Activated CD8-positive, alpha-beta memory T cell treated with anti-CD3 and anti-CD28 coated beads for 36 hours (primary cell): ENCODE measurements around the gene LOX. TPM values are rescaled to one million over a fixed set of nuclear protein-coding genes. Genes with fewer than 3 reads are reported as not detected.
"Not testable (repeated sequence)": the region's sequence is repeated elsewhere in the genome, so short reads cannot be mapped to it uniquely, and the experiment has no call there.

Source experiments
- CTCF ChIA-PET: fragments of 350-600 bp; sonication (Branson Sonifier 250); formaldehyde crosslinking; loops from one replicate; lab custom pipeline; 2021; ENCODE audit warnings: antibody characterized with exemption; lab: Charles Lee
- POLR2A ChIA-PET: fragments of 350-600 bp; sonication (Branson Sonifier 250); formaldehyde crosslinking; loops from one replicate; lab custom pipeline; 2021; ENCODE audit warnings: antibody characterized with exemption; lab: Charles Lee
- total RNA-seq, 2 experiments: library from RNA; stranded (reverse); gene quantifications; one replicate each; pipeline ENCODE4 v1.2.3, GENCODE V29; 2021

LOX gene
- total RNA-seq, 2 experiments from 2014 or later: not detected

GRCh38 chr5:122099060-122099790 is 21.2 kb upstream of the LOX start:
- POLR2A ChIA-PET: no interaction called here
- CTCF ChIA-PET: no interaction called here

DNA sequence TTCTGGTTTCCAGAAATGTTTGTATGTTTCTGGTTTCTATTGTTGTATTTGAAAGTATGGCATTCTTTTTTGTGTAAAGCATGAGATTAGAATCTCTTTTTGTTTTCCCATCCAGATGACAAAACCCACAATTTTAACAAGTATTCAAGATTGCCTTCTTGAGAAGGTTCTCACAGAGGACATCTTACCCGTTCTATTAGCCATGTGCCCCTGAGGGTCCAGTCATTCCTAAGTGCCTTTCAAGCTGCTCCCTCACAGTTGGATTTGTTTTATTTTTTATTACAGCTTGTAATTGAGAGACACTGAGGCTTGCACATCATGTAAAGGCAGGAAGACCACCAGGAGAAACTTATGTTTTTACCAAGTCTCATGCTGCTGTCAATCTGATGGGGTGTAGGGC is 19.3 kb upstream of the LOX start:
- POLR2A ChIA-PET: no interaction called here
- CTCF ChIA-PET: no interaction called here

DNA sequence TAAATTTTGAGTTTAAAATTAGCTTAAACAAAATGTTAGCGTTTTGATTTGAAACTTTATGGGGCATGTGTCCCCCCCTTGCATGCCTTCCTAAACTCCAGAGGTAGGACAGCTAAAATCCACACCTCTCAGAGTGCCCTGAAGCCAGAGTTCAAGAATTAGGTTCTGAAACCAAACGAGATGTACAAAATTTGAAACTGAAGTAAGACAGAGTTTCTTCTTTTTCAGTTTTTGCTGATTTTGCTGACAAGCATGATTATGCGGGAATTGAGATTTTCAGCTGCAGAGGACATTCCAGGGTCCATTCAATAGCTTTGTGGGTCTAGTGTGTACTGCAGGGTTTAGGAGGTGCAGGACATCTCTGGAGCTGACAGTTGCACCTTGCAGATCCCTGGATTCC is 17.1 kb upstream of the LOX start:
- POLR2A ChIA-PET: no interaction called here
- CTCF ChIA-PET: no interaction called here

DNA sequence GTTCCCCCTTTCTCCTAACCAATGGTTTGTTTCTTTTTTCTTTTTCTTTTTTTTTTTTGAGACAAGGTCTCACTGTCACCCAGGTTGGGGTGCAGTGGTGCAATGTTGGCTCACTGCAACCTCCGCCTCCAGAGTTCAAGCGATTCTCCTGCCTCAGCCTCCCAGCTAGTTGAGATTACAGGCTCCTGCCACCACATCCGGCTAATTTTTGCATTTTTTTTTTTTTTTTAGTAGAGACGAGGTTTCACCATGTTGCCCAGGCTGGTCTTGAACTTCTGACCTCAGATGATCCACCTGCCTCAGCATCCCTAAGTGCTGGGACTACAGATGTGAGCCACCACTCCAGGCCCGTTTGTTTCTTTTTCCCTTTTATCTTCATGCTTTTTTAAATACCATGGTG is 16.2 kb upstream of the LOX start:
- POLR2A ChIA-PET, CTCF ChIA-PET: not testable (repeated sequence)

- POLR2A ChIA-PET: no interaction called here
- CTCF ChIA-PET: no interaction called here
These were observed 15.5 kb upstream of the LOX start for GRCh38 chr5:122093415-122094180.

DNA sequence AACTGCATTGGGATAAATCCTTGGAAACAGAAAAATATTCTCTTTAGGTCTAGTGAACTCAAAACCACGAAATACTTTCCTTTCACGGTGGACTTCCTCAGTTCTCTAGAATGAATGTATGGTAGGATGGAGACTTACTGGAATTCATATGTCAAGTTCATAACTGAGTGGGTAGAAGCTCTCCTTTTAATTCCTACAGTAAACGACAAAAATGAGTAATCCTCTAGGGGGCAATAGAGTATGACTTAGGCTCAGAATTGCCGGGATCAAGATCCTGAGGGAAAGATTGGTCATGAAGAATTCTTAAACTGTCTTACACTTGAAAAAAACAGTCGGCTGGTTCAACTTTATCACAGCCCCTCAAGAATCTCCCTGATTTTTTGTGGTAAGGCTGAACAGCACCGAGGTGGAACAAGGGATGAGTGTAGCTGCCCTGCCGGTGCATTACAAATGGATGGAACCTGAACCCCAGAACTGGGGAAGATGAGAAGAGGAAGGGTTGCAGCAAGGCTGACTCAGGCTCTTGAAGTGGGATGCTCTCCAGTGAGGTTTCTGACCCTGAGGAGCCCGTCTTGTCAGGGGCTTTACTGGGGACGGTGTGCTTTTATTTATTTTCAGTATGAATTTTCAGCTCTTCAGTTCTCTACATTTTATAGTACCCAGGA is 14.0 kb upstream of the LOX start:
- POLR2A ChIA-PET: no interaction called here
- CTCF ChIA-PET: no interaction called here

DNA sequence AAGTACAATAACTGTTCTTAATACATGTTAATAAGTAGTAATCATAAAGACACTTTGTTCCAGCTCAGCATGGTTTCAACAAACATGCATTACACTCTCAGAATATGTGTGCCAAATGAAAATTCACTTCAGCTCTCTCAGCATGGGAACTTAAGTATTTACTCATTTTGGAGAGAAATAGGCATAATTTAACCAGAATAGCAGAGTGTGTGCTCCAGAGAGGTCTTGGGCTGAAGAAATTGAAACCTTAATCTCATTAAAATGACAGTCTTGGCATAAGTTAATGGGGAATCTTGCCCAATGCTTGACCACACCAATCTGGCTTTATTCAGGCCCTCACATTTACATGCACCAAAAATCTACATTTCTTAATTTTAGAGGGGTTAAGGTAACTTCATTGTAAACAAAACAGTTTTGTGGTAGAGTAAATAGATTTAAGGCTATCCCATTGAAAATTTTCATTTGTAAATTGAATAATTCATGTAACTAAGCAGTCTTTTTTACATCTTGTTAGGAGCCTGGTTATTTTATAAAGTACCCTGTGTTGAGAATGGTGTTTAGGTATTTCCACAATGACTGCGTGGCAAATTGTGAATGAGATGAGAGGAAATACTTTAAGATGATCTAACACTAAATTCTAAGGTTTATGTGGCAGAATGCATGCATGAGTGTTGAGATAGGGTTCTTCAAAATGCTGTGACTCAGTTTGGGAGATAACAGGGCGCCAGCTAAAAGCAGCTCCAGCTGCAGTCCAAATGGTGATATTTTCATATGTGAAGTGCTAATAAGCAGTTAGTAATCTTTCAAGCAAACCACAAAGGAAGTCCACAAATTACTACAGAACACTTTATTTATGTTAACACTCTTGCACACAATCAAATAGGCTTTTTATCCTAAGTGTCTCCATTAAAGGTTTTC is 11.3 kb upstream of the LOX start:
- ChIA-PET CTCF (no interaction called here), POLR2A (no interaction called here)

- POLR2A ChIA-PET: no interaction called here
- CTCF ChIA-PET: no interaction called here
These were observed 7.0 kb upstream of the LOX start for GRCh38 chr5:122085041-122085440.

GRCh38 chr5:122083535-122083934 is 5.5 kb upstream of the LOX start:
- CTCF ChIA-PET: no interaction called here
- POLR2A ChIA-PET: no interaction called here

DNA sequence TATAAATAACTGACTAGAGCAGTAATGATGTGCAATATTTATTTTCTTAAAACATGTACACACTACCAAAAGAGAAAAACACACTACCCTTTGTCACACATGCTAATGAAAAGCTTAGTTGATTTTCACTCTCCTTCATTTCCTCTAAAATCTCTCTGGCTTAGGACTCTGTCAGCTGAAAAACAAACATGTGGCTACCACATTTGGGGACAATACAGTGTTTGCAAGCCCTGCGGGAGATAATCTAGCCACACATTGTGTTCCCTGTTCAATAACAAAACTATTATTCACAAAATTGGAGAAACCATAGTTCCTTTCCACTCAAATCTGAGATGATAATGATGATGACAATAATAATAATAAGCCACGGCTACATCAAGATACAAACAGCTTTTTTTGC is 3.5 kb upstream of the LOX start:
- CTCF ChIA-PET: no interaction called here
- POLR2A ChIA-PET: no interaction called here

GRCh38 chr5:122077366-122078115 is 518 bp downstream of the LOX start:
- ChIA-PET POLR2A (no interaction called here), CTCF (no interaction called here)

DNA sequence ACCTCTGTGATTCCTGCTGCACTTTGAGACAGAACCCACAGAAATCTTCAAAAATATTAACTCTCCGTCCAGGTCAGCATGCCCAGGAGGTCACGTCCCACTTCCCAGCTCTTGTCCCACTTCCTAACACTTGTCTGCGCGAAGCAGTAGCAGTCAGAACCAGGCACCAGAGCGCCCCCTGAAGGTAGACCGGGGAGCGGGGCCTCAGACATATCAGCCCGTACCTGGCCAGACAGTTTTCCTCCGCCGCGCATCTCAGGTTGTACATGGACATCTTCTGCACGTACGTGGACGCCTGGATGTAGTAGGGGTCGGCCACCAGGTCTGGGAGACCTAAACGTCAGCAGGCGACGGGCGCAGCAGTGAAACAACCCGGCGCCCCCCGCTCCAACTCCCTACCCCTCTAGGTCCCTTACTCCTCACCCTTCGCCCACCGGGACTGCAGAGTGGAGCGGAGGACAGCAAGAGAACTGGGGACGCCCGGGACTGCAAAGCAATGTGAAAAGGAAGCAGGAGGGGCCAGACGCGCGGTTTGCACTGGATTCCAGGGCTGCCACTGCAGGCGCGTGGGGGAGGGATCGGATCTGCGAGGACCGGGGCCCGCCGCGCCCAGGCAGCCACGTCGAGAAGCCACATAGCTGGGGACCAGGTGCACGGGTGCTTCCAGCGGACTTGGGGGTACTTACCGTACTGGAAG is 1.2 kb downstream of the LOX start:
- POLR2A ChIA-PET: no interaction called here
- CTCF ChIA-PET: no interaction called here

- ChIA-PET CTCF (no interaction called here), POLR2A (no interaction called here)
These were observed 2.0 kb downstream of the LOX start for GRCh38 chr5:122076050-122076461.

DNA sequence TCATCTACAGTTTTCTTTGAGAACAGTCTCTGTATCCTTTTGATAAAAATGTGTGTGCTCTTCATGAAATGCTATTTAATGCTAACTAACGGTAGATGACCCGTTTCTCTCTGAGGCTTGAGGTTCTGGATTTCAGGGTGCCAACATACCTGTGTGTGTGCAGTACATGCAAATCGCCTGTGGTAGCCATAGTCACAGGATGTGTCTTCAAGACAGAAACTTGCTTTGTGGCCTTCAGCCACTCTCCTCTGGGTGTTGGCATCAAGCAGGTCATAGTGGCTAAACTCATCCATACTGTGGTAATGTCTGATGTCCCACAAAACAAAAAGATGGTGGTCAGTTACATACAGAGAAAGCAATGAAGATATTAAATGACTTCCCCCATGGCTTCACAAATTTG is 4.2 kb downstream of the LOX start:
- CTCF ChIA-PET: no interaction called here

DNA sequence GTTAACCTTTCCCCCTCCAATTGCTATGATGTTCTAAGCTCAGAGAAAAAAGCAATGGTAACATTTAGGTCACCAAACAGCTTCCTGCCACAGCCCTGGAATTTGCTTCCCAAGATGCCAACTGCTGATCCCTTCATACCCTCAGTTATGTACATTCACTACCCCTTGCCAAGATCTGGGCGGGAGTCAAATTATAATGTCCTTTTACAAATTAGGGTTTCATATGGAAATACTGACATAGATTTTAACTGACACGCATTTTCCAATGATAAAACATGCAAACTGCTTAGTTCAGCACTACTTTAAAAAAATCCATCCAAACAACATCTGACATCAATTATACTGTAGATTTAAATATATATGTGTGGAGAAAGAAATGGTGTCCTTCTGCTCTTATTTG is 5.0 kb downstream of the LOX start:
- CTCF ChIA-PET: no interaction called here
- POLR2A ChIA-PET: no interaction called here

More for the DNA sequence above, 4.2 kb downstream of the LOX start:
- POLR2A ChIA-PET: no interaction called here

GRCh38 chr5:122067390-122067789 is 10.7 kb downstream of the LOX start:
- ChIA-PET CTCF (no interaction called here), POLR2A (no interaction called here)

DNA sequence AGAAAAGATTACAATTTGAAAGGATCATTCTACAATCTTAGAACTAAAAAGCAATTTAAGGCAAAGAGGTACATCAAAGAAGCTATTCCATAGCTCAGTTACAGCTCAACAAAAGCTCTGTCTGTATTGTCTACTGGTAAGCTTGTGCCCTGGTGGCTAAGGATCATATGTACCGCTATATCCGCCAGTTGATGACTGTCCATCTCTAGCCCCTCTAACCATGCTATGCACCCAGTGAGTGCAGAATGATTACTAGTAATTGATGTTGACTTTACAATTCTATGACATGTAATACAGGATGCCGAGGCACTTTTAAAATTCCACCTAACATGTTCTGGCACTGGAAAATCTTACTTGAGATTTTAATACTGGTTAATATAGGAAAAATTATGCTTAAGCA is 13.1 kb downstream of the LOX start:
- ChIA-PET CTCF (no interaction called here), POLR2A (no interaction called here)

DNA sequence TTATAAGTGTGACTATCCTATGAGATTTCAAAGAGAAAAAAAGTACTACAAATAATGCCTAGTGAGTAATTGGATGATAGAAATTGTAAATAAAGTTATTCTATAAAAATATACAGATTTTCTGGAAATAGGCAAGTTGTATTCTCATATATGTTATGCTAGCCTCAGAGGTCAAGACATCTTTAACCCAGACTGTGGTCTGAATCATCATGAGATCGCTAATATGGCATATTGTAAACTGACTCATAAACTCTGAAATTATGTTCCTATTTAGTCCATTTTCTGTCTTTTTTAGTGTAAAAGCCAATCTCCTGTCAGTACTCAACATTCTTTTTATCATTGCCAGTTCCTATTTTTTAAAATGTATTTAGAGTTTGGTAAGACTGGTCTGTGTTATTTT is 14.2 kb downstream of the LOX start:
- ChIA-PET CTCF (no interaction called here), POLR2A (no interaction called here)

GRCh38 chr5:122062205-122062604 is 15.9 kb downstream of the LOX start:
- ChIA-PET POLR2A (no interaction called here), CTCF (no interaction called here)
